Left renal cortex interstitium (tissue), 4 donors: ENCODE data around the gene HSD17B2. TPM values are rescaled to one million over a fixed set of nuclear protein-coding genes. Genes with fewer than 3 reads are reported as not detected.
"Not testable (repeated sequence)": the region's sequence is repeated elsewhere in the genome, so short reads cannot be mapped to it uniquely, and the experiment has no call there.

Experiments
- DNase-seq, 4 donors: peaks; one replicate each; pipeline ENCODE4 v3.0.0-alpha.2; 2013; ENCODE audit warnings: low read depth in 4 of 4, low spot score in 2 of 4, missing footprints in 1 of 4
- polyA plus RNA-seq, 4 donors: library from polyadenylated mRNA; unstranded; fragments of 120-200 nt; gene quantifications; one replicate each; pipeline ENCODE4 v1.2.1, GENCODE V29; 2013; ENCODE audit not compliant: insufficient read length in 4 of 4

The HSD17B2 gene
- polyA plus RNA-seq, 4 donors = 12.6 to 34.8 (median 15.8) TPM

DNA sequence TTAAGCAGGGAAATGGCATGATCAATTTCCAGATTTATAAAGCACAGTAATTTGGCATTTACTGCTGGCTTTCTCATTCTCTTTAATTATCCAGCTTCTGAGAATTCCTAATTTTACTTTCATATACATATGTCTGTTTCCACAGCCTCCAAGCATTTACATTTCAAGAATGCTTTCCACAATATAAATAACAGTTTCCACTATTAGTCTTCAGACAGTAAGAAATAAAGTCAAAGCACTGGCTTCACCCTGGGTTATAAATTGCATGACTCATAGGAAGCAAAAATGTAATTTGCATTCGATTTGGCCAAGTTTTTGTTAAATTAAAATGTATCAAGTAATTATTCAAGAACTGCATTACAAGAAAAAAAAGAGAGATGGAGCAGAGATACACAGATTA is 81.5 kb downstream of the HSD17B2 start:
- DNase-seq = no peak

DNA sequence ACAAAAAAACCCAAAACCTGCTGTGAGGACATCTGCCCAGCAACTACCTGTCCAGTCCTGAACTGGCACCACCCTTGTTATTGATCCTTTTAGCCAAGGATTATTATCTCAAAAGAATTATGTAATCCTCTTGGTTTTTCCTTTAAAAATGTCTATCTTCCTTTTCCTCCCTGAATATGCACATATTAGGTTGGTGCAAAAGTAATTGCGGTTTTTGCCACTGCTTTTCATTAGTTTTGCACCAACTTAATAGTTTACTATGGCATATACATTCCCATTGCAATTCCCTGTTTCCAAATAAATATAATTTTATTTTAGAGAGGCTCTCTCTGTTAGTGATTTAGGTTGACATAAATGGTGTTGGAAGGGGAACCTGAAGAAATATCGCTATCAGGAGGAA is 83.7 kb downstream of the HSD17B2 start:
- DNase-seq = no peak

DNA sequence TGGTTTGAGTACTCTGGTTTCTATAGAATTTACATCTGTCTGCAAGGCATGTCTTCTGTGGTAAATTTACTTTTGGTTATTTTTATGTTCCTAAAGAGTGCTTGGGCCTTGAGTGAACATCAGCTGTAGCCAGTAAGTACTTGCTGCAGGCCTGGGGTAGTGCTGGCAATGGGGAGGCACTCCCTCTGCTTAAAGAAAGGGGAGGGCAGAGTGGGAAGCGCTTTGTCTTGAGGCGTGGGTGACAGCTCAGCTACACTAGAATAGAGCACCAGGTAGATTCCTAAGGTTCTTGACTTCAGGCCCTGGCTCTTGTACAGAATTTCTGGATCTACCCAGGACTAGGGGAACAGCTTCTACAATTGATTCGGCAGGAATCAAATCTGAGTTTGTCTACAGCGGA is 84.4 kb downstream of the HSD17B2 start:
- DNase-seq = no peak

DNA sequence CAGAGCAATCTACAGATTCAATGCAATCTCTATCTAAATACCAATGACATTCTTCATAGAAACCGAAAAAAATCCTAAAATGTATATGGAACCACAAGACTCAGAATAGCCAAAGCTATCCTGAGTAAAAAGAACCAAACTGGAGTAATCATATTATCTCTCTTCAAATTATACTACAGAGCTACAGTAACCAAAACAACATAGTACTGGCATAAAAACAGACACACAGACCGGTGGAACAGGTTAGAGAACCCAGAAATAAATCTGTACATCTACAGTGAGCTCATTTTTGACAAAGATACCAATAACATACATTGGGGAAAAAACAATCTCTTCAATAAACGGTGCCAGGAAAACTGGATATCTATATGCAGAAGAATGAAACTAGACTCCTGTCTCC is 89.6 kb downstream of the HSD17B2 start:
- DNase-seq = no peak

DNA sequence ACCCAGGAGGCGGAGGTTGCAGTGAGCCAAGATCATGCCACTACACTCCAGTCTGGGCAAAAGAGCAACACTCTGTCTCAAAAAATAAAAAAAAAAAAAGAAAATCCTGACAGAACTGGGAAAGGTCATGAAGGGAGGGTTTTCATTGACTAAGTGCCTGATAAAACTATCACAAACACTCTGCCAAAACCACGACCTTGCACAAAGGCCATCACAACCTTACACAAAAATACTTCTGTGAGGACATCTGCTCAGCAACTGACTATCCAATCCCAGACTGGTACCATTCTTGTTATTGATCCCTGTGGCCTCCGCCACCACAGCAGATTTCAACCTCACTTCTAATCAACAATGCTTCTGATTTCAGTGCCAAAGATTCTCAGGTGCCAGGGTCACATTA is 94.8 kb downstream of the HSD17B2 start:
- DNase-seq = no peak

DNA sequence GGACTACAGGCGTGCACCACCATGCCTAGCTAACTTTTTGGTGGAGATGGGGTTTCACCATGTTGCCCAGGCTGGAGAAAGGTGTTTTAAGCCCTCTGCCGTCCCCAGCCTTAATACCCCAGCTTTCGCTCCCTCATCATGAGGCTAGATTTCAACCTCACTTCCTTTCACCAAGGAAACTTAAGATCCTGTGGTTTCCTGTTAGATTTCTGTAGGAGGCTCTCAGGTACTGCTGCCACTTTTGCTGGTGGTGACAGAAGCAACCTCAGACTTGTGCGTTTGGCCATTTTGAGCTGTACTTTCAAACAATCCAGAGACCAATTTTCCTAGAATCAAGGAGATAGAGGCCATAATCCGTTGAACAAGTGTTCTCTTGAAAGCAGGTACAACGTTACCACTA is 98.7 kb downstream of the HSD17B2 start:
- DNase-seq = no peak

DNA sequence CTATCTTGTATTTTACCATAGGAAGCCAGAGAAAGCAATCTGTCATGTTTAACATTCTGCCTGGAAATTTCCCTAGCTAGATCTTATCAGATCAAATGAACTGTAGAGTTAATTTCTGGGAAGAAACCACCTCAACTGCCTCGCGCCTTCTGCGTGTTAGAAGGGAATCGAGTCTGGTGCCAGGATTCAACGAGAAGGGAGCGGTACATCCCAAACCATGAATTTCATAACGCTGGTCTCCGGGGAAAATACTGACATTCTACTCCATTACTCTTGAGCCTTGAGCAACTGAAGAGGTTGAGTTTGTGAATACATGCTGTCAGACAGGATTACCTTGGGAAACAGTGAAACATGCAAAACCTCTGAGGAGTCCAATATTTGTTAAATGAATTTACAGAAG is 99.8 kb downstream of the HSD17B2 start:
- DNase-seq = no peak

DNA sequence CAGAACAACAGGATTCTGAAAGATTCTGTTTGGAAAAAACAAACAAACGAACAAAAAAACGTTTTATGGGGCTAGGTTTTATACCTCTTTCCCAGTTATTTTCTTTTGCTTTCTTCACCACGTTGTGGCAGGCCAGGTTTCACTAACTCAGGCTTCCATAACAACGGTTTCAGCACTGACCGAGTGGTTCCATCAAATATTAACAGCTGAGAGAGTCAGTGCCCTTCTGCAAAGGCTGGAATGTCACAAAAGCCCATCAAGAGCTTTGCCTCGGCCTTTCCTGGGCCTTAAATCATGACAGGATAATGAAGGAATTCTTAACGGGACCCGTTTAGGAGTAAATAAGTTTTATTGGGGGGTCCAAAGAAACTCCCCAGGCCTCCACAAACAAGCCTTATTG is 100.8 kb downstream of the HSD17B2 start:
- peak in 1 of 4 donors; percentile 31 for DNase-seq

DNA sequence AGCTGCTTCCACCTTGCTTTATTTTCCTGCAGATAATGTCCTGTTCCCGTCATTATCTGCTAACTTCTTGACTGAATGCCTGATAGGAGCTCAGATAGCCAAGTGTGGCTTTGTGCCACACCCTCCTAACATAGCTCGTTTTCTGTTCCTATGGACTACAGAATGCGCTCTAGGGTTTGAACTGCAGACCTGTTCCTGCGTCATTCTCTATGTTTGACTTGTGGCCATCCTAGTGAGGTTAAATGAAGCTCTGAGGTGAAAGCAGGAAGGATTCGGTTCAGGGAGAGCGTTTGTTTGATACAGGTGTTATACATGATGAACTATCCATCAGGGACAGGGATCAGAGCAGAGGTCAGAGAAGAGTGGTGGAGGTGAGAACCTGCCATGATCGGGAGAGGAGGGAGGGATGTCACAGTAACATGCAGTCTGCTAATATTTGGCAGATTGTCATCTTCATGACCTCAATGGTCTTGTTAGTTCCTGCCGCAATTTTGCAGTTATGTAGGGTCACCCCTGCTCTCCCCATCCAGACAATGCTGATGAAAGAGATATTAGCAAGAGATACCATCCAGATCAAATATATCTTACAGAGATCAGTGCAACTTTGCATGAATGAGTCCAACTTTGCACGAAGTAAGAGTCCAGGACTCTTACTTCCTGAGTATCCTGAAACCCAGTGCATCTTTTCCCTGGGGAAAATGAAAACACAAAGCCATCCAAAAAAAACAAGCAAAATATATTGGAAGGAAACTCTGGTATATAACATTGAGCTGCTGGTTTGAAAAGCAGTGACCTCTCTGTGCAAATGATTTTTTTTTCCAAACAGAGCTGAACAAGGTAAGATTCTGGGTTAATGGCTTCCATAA is 102.1 kb downstream of the HSD17B2 start:
- no peak for DNase-seq

DNA sequence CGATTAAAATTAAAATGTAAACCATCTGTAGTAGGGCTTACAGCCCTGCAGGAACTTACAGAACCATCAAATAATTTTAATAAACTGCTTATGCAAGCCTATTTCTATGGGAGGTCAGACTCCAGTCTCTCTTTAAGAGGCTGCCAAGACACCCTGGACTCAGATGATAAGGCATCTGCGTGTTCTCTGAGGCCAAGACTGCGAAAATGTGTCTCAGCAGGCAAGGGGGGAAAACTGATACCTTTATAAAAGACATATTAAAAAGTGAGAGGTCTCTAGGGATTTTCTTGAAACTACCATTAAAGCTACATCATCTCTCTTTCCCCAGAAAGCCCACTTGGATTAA is 102.7 kb downstream of the HSD17B2 start:
- no peak for DNase-seq

DNA sequence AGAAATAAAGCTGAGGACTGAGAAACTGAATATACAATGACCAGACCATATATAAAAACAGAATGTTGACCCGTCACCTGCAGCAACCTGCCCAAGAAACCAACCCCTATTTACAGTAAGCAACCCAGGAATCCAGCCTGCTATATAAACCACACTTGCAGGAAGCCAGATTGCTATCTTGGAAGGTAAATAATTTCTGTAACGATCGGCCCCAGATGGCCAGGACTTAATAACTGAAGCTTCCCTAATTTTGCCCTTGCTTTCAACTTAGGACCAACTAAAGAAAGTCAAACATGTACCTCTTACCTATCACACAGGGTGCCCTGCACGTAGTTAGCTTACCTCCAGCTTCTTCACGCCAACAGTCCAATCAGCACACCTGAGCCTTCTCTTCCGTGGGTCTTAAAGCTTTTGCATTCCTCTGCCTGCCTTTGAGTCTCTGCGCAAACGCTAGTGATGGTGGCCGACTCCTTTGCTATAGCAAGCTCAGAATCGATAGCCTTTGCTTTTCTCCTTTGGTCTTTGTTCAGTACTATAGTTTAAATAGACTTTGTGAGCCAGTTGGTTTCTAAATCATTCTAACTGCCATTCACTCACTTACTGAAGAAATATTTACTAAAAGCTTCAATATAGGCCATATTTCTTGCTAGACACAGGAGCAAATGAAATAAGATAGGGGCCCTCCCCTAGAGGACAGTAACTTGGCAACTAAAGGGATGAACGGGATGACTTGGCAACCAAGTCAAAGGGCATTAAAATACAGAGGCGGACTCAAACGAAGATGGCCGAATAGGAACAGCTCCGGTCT is 103.6 kb downstream of the HSD17B2 start:
- no peak for DNase-seq

DNA sequence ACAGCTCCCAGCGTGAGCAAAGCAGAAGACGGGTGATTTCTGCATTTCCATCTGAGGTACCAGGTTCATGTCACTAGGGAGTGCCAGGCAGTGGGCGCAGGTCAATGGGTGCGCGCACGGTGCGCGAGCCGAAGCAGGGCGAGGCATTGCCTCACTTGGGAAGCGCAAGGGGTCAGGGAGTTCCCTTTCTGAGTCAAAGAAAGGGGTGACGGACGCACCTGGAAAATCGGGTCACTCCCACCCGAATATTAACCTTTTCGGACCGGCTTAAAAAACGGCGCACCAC is 104.2 kb downstream of the HSD17B2 start:
- DNase-seq = not testable (repeated sequence)

DNA sequence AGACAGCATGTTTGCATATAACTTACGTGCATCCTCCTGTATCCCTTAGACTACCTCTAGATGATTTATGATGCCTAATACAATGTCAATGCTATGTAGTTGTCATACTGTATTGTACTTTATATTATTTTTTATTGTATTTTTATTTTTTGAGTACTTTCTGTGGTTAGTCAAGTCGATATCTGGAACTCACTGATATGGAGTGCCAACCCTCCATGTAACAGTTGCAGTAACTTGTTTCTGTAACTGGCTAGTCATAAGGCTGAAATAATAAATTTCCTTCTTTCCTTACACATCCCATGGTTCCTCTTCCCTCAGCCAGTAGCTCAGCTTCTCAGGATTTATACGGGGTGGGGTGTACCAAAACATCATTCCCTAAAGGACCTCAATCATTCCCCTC is 111.5 kb downstream of the HSD17B2 start:
- DNase-seq = no peak

DNA sequence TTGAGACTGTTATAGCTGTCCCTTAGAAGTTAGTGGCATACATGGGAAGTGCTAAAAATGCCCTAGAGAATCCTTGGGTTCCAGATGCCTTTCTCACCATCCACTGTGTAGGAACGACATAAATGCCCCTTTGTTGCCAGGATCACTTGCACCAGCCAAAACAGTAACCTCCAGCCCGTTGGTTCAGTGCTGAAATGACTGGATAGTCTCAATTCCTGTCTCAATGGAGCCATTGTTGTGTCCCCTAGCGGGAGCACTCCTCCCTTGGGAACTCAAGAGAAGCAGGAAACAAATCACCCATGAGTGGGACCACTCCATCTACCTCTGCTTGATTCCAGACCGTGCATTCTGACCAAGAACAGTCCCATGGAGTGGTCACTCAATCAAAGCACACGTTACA is 111.9 kb downstream of the HSD17B2 start:
- no peak for DNase-seq

DNA sequence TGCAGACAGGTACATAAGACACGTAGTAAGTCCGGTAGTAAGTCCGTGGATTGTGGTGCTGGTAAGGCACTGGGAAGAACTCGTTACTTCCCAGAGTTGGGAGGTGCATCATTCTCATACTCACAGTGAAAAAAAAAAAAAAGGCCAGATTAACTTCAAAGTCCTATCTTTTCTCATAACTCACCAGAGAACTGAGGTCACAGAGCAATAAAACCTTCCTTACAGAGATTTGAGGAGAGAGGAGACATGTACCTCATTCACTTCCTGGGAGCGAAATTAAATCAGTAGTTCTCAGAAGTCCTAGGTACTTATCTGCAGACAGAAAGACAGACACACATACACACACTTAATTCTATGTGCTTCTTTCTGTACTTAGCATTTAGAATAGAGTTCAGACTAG is 112.5 kb downstream of the HSD17B2 start:
- DNase-seq = no peak

Other genes starting within 250 kb of the HSD17B2 start
- 10 to 100 TPM in 3 of 4 donors, 1 to 10 TPM in 1; 9.6 to 16.2 (median 13.9) TPM for gene SDR42E1, start 23.8 kb upstream of the HSD17B2 start, polyA plus RNA-seq
- gene MPHOSPH6, start 135.0 kb downstream of the HSD17B2 start, polyA plus RNA-seq = 10 to 100 TPM; 36.0 to 59.7 (median 43.7) TPM